ENCODE results near the gene TTLL12. TPM values are rescaled to one million over a fixed set of nuclear protein-coding genes. Genes with fewer than 3 reads are reported as not detected.
A peak's percentile ranks its signal among the peaks of the same experiment; 100 is the strongest.

Gene TTLL12
- total RNA-seq: 13.3 and 19.6 TPM in 2 replicates

GRCh38 chr22:43186272-43187170, at the start of gene TTLL12:
TSS of gene TTLL12 (minus strand) at chr22:43187134. CDS start at chr22:43187069, 65 bp downstream.
- peak; percentile 62 to 77 for DNase-seq (ENCODE audit: low read depth in 2 of 2)

- no peak for DNase-seq (ENCODE audit: low read depth in 2 of 2)
Observed at GRCh38 chr22:43235445-43236409, 48.8 kb upstream of the TTLL12 start.

- DNase-seq (ENCODE audit: low read depth in 2 of 2): no peak
Observed at GRCh38 chr22:43234264-43234988, 47.5 kb upstream of the TTLL12 start.

- DNase-seq (ENCODE audit: low read depth in 2 of 2): no peak
Observed at GRCh38 chr22:43233529-43233928, 46.6 kb upstream of the TTLL12 start.

- no peak for DNase-seq (ENCODE audit: low read depth in 2 of 2)
Observed at GRCh38 chr22:43232445-43232844, 45.5 kb upstream of the TTLL12 start.

- no peak for DNase-seq (ENCODE audit: low read depth in 2 of 2)
Observed at GRCh38 chr22:43231724-43232034, 44.7 kb upstream of the TTLL12 start.

- DNase-seq (ENCODE audit: low read depth in 2 of 2): peak; percentile 57 to 77
Observed at GRCh38 chr22:43230971-43231723, 44.2 kb upstream of the TTLL12 start.

GRCh38 chr22:43230571-43230970, 43.6 kb upstream of the TTLL12 start:
- DNase-seq (ENCODE audit: low read depth in 2 of 2): no peak

- no peak for DNase-seq (ENCODE audit: low read depth in 2 of 2)
Observed at GRCh38 chr22:43228863-43229262, 41.9 kb upstream of the TTLL12 start.

- DNase-seq (ENCODE audit: low read depth in 2 of 2): peak; percentile 58 to 75
Observed at GRCh38 chr22:43228330-43228729, 41.4 kb upstream of the TTLL12 start.

- no peak for DNase-seq (ENCODE audit: low read depth in 2 of 2)
Observed at GRCh38 chr22:43227239-43227630, 40.3 kb upstream of the TTLL12 start.

GRCh38 chr22:43226377-43227238, 39.7 kb upstream of the TTLL12 start:
- no peak for DNase-seq (ENCODE audit: low read depth in 2 of 2)

GRCh38 chr22:43225609-43226008, 38.7 kb upstream of the TTLL12 start:
- no peak for DNase-seq (ENCODE audit: low read depth in 2 of 2)

- DNase-seq (ENCODE audit: low read depth in 2 of 2): no peak
Observed at GRCh38 chr22:43222987-43223386, 36.1 kb upstream of the TTLL12 start.

- DNase-seq (ENCODE audit: low read depth in 2 of 2): no peak
Observed at GRCh38 chr22:43222262-43222661, 35.3 kb upstream of the TTLL12 start.

GRCh38 chr22:43220625-43221380, 33.9 kb upstream of the TTLL12 start:
- no peak for DNase-seq (ENCODE audit: low read depth in 2 of 2)

- no peak for DNase-seq (ENCODE audit: low read depth in 2 of 2)
Observed at GRCh38 chr22:43218786-43219185, 31.9 kb upstream of the TTLL12 start.

GRCh38 chr22:43217285-43218030, 30.5 kb upstream of the TTLL12 start:
- DNase-seq (ENCODE audit: low read depth in 2 of 2): no peak

Measured in lung microvascular endothelial cell (primary cell).